Caco-2 (cell line): ENCODE results near the gene DNAH2. TPM values are rescaled to one million over a fixed set of nuclear protein-coding genes. Genes with fewer than 3 reads are reported as not detected.
A peak's percentile ranks its signal among the peaks of the same experiment; 100 is the strongest.

Experiments
- BruUV-seq: library from RNA; stranded (reverse); fragments of 400-500 nt; replicated peaks from 2 replicates; lab custom pipeline; 2021; lab: Mats Ljungman, UMichigan
- CTCF ChIA-PET: fragments of 300-600 bp; sonication (Branson Sonifier 250); formaldehyde crosslinking; loops from one replicate; lab custom pipeline; 2022; ENCODE audit warnings: antibody characterized with exemption; lab: Charles Lee
- POLR2A ChIA-PET: fragments of 300-600 bp; sonication (Branson Sonifier 250); formaldehyde crosslinking; loops from one replicate; lab custom pipeline; 2022; ENCODE audit warnings: antibody characterized with exemption; lab: Charles Lee
- DNase-seq, 2 experiments: peaks; one replicate each; pipeline versions ENCODE4 v3.0.0 to v3.0.0-alpha.2; 2020 to 2022
- H3K27me3 ChIP-seq: replicated peaks from 2 replicates; pipeline ENCODE4 v1.6.0; 2011; ENCODE audit warnings: low read length; ENCODE audit not compliant: control insufficient read depth, insufficient read depth
- H3K36me3 ChIP-seq: 2 replicates; pipeline ENCODE4 v1.5.1; 2011; ENCODE audit warnings: low read length; ENCODE audit not compliant: control insufficient read depth, insufficient read depth
- H3K4me1 ChIP-seq: fragments of 250-450 bp; sonication (Bioruptor Pico); 2 replicates; pipeline ENCODE4 v1.5.1; 2020; ENCODE audit warnings: mild to moderate bottlenecking
- H3K4me3 ChIP-seq: 2 replicates; pipeline ENCODE4 v1.5.1; 2011; ENCODE audit warnings: low read depth, mild to moderate bottlenecking, control low read depth, low read length
- H3K9me3 ChIP-seq: fragments of 250-450 bp; sonication (Bioruptor Pico); 2 replicates; pipeline ENCODE4 v1.5.1; 2020; ENCODE audit warnings: mild to moderate bottlenecking, moderate library complexity
- H3K27ac Mint-ChIP-seq: one replicate; pipeline ENCODE4 v1.8.0; 2022; ENCODE audit warnings: mixed read lengths; ENCODE audit not compliant: unreplicated experiment
- H3K27me3 Mint-ChIP-seq: one replicate; pipeline ENCODE4 v1.8.0; 2022; ENCODE audit warnings: mixed read lengths; ENCODE audit not compliant: insufficient read depth, unreplicated experiment
- H3K36me3 Mint-ChIP-seq: one replicate; pipeline ENCODE4 v1.8.0; 2022; ENCODE audit warnings: mild to moderate bottlenecking, mixed read lengths; ENCODE audit not compliant: insufficient read depth, unreplicated experiment
- H3K4me1 Mint-ChIP-seq: one replicate; pipeline ENCODE4 v1.8.0; 2022; ENCODE audit warnings: low read depth, mixed read lengths; ENCODE audit not compliant: unreplicated experiment
- H3K4me3 Mint-ChIP-seq: one replicate; pipeline ENCODE4 v1.8.0; 2022; ENCODE audit warnings: mild to moderate bottlenecking, moderate library complexity, mixed read lengths; ENCODE audit not compliant: unreplicated experiment
- H3K9me3 Mint-ChIP-seq: one replicate; pipeline ENCODE4 v1.8.0; 2022; ENCODE audit warnings: mixed read lengths; ENCODE audit not compliant: unreplicated experiment
- intact Hi-C: fragments of 100-400 bp; cut with micrococcal nuclease; formaldehyde crosslinking; loops from one replicate; pipeline ENCODE4 v1.10.0; 2022; ENCODE audit not compliant: unreplicated experiment
- total RNA-seq: library from RNA; stranded (reverse); gene quantifications from 2 replicates; pipeline ENCODE4 v1.2.3, GENCODE V29; 2022
- TF ChIP-seq, protein P1 (sequence below), 2 experiments: fragments of 200-600 bp in 1 of 2; IDR thresholded peaks; 1 replicate in 1 of 2; 2 replicates in 1 of 2; pipeline versions ENCODE4 v1.5.1 to v1.8.0; 2011 to 2022; ENCODE audit warnings: antibody characterized with exemption in 1 of 2, control low read depth in 1 of 2, inconsistent platforms in 1 of 2, low read depth in 1 of 2, low read length in 1 of 2, mild to moderate bottlenecking in 1 of 2, moderate library complexity in 1 of 2; ENCODE audit not compliant: insufficient read depth in 1 of 2, severe bottlenecking in 1 of 2, unreplicated experiment in 1 of 2

DNAH2 gene
- total RNA-seq, 1 experiment from 2014 or later = 1.9 TPM

DNA sequence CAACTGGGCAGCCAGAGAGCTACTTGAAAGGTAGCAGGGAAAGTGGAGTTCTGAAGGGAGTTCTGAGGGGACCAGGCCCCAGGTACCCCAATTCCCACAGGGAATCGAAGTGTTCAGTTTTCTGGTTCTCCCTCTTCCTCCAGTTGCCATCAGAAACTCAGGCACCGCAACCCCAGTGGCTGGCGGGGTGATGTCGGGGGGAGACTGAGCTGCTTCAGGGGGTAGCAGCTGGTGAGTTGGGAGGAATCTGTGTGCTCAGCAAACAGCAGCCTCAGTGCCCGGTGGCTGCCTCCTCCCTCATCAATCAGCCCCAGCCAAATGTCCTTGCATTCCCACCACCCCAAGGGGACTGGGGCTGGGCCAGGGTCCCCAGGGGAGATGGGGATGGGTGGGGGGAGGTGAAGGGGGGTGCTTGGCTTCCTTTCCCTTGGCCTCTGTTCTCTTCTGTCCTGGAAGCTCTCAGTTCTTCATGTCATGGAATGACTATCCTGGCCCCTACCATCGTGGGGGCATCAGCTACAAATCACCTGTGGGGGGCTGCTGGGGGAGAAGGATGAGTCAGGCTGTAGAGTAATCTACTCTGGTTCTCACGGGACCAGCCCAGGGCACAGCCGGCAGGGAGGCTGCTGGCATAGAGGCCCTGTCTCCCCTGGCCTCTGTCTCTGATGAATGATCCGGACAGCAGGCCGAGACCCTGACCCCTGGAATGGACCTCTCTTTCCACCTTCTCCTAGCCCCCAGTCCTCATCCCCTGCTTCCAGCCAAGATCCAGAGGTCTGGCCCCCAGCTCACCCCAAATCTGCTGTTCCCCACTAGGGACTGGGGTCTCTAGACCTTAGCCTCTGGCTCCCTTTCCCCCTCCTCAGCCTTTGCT lies 2.6 kb upstream of the DNAH2 start:
- ChIA-PET POLR2A (no interaction called here), CTCF (interaction anchor here (0.5 to 3.0 kb wide), 3 partner anchors 9 to 216 kb away, joined by 4 to 24 read pairs (median 8); partner anchors contain the start of genes EFNB3 and WRAP53)
- H3K27me3 Mint-ChIP-seq = peaks cover 11% of the 10 kb centered on the region
- no TSS peak for BruUV-seq
- Histone ChIP-seq H3K36me3 (no peaks in the 10 kb centered on the region), H3K27me3 (no peaks in the 10 kb centered on the region), H3K4me3 (no peak overlapping the region), H3K9me3 (no peaks in the 10 kb centered on the region), H3K4me1 (no peaks in the 10 kb centered on the region)
- H3K36me3 Mint-ChIP-seq = peaks cover 5% of the 10 kb centered on the region
- DNase-seq = no peak
- H3K27ac Mint-ChIP-seq = no peak overlapping the region
- no peaks in the 10 kb centered on the region for H3K9me3 Mint-ChIP-seq
- intact Hi-C loops = no loop called here
- H3K4me1 Mint-ChIP-seq = no peaks in the 10 kb centered on the region
- no peak overlapping the region for H3K4me3 Mint-ChIP-seq
- TF ChIP-seq, protein P1, sequence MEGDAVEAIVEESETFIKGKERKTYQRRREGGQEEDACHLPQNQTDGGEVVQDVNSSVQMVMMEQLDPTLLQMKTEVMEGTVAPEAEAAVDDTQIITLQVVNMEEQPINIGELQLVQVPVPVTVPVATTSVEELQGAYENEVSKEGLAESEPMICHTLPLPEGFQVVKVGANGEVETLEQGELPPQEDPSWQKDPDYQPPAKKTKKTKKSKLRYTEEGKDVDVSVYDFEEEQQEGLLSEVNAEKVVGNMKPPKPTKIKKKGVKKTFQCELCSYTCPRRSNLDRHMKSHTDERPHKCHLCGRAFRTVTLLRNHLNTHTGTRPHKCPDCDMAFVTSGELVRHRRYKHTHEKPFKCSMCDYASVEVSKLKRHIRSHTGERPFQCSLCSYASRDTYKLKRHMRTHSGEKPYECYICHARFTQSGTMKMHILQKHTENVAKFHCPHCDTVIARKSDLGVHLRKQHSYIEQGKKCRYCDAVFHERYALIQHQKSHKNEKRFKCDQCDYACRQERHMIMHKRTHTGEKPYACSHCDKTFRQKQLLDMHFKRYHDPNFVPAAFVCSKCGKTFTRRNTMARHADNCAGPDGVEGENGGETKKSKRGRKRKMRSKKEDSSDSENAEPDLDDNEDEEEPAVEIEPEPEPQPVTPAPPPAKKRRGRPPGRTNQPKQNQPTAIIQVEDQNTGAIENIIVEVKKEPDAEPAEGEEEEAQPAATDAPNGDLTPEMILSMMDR (IDR thresholded peaks at IDR 0.05; ENCODE audit: insufficient read depth in 1 of 2, low read depth in 1 of 2, low read length in 1 of 2, severe bottlenecking in 1 of 2, unreplicated experiment in 1 of 2) = no peak

DNA sequence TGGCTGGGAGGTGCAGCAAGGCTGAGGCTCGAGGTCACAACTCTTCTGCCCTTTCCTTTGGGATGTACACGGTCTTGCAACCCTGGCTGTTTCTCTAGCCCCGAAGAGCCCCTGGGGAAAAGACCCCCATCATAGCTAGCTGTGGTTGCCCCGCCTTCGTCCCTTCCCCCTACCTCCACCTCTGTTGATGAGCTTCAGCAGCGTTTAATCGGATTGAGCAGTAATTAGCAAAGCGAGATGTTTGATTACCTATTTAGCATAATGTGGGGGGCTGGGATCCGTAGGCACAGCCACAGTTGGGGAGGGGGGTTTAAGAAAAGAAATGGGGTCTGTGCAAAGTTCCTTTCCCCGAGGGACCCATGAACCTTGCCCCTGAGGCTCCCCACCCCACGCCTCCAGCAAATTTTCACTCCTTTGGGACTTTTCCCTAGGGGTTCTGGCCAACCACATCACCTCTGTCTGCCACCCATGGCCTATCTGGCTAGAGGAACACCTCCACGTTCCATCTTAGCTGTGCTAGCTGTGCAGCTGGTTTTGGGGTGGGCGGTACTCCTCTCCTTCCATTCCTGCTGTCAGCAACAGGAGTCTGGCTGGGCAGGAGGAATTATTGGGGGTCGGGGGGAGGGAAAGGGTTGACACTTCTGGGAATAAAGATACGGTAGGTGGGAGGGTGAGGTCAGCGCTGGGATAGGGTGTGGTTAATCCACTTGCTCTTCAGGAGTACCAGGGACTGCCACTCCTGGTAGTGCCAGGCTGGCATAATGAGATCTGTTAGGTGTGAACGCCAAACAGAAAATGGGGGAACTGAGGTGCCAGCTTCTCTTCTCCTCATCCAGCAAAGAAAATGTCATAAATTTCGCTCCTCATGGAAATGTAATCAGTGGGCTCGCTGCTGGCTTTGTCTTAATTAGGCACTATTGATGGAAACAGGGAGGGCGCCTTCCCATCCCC lies 1.3 kb upstream of the DNAH2 start:
- H3K36me3 ChIP-seq = no peaks in the 10 kb centered on the region
- H3K9me3 ChIP-seq = no peaks in the 10 kb centered on the region
- H3K27ac Mint-ChIP-seq = peak overlapping the region; percentile 17
- H3K4me3 Mint-ChIP-seq = peak overlapping the region; percentile 85
- H3K4me1 Mint-ChIP-seq = no peaks in the 10 kb centered on the region
- no peaks in the 10 kb centered on the region for H3K4me1 ChIP-seq
- H3K27me3 Mint-ChIP-seq = peaks cover 11% of the 10 kb centered on the region
- H3K9me3 Mint-ChIP-seq = no peaks in the 10 kb centered on the region
- peak overlapping the region; percentile 55 for H3K4me3 ChIP-seq
- CTCF ChIA-PET = interaction anchor here (0.6 to 3.0 kb wide), 8 partner anchors 10 to 312 kb away, joined by 4 to 24 read pairs (median 8); partner anchors contain the start of genes EFNB3, SAT2, TMEM256 and WRAP53
- DNase-seq = no peak
- TF ChIP-seq, protein P1 (IDR thresholded peaks at IDR 0.05; ENCODE audit: insufficient read depth in 1 of 2, low read depth in 1 of 2, low read length in 1 of 2, severe bottlenecking in 1 of 2, unreplicated experiment in 1 of 2) = no peak
- H3K27me3 ChIP-seq = no peaks in the 10 kb centered on the region
- POLR2A ChIA-PET = no interaction called here
- no TSS peak for BruUV-seq
- H3K36me3 Mint-ChIP-seq = no peaks in the 10 kb centered on the region
- intact Hi-C loops = no loop called here
